ENCODE results near the gene SPIN1. TPM values are rescaled to one million over a fixed set of nuclear protein-coding genes. Genes with fewer than 3 reads are reported as not detected.
A peak's percentile ranks its signal among the peaks of the same experiment; 100 is the strongest.

Gene SPIN1
- total RNA-seq, 1 donor = 64.1 TPM

DNA sequence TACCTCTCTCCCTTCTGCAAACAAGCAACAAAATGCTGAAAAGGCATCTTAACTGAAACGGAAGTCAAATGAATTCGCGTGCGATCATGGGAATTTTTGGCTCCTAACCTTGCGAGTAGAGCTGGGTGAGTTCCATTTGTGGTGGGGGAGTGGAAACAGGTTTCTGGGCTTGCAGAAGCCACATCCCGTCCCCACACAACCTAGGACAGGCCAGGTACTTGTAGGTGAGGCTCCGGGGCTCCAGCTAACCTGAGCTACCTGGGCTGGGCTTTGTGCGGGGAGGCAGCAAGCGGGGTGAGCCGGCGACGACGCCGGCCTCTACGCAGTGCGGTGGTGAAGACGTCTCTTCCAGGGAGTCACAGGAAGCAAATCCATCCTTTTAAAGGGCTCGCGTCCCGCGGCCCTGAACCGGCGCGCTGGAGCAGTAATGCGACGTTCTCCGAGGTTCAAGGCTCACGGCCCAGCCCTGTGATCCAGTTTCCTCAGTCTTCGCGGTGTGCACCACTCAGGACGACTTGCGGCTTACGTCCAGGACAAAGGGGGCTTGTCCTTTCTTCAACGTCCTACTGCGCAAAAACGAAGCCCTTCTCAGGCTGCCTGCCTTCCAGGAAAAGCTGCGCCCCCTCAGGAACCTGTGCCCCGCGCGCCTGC lies 567 bp upstream of the SPIN1 start:
- DNase-seq (ENCODE audit: low read depth in 2 of 3, low spot score in 2 of 3) = peak in 2 of 3 donors; percentile 51 to 64

GRCh38 chr9:88388886-88389605 lies 802 bp downstream of the SPIN1 start:
- peak; percentile 19 to 76 (median 73) for DNase-seq (ENCODE audit: low read depth in 2 of 3, low spot score in 2 of 3)

DNA sequence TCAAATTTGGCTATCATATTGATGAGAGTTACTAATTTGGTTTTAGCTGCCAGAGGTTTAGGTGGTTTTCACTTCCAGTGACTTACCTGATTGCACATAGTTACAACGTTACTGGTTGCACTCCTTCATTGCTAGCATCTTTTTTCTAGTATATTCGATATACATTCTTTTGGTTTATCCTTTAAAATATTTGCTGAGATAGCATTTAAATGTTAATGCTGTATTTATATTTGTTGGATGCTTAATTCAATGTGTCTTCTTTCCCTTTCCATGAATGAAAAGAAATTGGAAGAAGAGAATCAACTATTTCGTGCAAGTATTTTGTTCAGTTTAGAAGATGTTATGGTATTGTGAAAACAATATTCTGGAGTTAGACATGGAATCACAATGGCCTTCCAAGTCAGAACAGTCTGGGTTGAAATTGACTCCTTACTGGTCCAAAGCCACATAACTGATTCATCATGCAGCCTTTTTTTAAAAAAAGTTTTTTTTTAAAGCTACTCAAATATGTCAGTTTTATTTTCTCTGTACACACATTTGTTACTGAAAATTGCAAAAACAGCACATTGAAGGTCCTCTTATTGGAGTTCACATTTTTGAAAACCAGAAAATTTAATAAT lies 2.2 kb downstream of the SPIN1 start:
- DNase-seq (ENCODE audit: low read depth in 2 of 3, low spot score in 2 of 3) = no peak

- peak in 1 of 3 donors; percentile 31 for DNase-seq (ENCODE audit: low read depth in 2 of 3, low spot score in 2 of 3)
Measured at GRCh38 chr9:88391236-88391635, 3.0 kb downstream of the SPIN1 start.

DNA sequence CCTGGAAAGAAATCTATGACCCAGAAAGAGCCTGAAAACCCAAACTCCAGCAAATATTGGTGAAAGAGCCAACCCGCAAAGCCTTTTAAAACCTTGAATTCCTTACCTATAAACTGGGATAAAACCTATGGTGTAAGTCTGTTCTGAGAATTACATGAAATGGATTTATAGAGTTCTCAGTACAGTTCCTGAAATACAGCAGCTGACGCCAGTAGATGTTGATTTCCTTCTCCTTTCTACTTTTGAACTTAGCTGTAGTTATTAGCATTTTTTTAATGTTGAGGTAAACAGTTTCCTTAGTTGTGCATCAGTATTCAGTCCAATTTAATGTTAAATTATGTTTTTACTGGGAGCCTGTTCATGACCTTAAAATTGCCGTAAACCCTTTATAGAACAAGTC lies 3.7 kb downstream of the SPIN1 start:
- DNase-seq (ENCODE audit: low read depth in 2 of 3, low spot score in 2 of 3) = peak in 2 of 3 donors; percentile 24 to 40

GRCh38 chr9:88392549-88392948 lies 4.3 kb downstream of the SPIN1 start:
- no peak for DNase-seq (ENCODE audit: low read depth in 2 of 3, low spot score in 2 of 3)

- no peak for DNase-seq (ENCODE audit: low read depth in 2 of 3, low spot score in 2 of 3)
Measured at GRCh38 chr9:88396836-88397577, 8.8 kb downstream of the SPIN1 start.

DNA sequence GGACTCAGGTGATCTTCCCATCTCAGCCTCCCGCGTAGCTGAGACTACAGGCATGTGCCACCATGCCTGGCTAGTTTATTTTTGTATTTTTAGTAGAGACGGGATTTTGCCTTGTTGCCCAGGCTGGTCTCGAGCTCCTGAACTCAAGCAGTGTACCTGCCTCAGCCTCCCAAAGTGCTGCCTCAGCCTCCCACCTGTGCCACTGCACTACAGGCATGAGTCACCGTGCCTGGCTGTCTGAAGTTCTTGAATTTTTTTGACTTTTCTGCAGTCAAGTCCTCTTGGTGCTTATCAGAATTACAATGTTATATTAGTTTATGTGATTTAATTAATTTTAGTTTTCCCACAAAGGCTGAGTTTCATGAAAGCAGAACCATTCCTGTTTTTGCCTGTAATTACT lies 9.8 kb downstream of the SPIN1 start:
- DNase-seq (ENCODE audit: low read depth in 2 of 3, low spot score in 2 of 3) = no peak

- no peak for DNase-seq (ENCODE audit: low read depth in 2 of 3, low spot score in 2 of 3)
Measured at GRCh38 chr9:88399966-88400365, 11.7 kb downstream of the SPIN1 start.

- no peak for DNase-seq (ENCODE audit: low read depth in 2 of 3, low spot score in 2 of 3)
Measured at GRCh38 chr9:88403340-88403739, 15.1 kb downstream of the SPIN1 start.

- no peak for DNase-seq (ENCODE audit: low read depth in 2 of 3, low spot score in 2 of 3)
Measured at GRCh38 chr9:88406051-88406450, 17.8 kb downstream of the SPIN1 start.

- DNase-seq (ENCODE audit: low read depth in 2 of 3, low spot score in 2 of 3) = no peak
Measured at GRCh38 chr9:88411471-88411870, 23.2 kb downstream of the SPIN1 start.

GRCh38 chr9:88414298-88414697 lies 26.1 kb downstream of the SPIN1 start:
- no peak for DNase-seq (ENCODE audit: low read depth in 2 of 3, low spot score in 2 of 3)

DNA sequence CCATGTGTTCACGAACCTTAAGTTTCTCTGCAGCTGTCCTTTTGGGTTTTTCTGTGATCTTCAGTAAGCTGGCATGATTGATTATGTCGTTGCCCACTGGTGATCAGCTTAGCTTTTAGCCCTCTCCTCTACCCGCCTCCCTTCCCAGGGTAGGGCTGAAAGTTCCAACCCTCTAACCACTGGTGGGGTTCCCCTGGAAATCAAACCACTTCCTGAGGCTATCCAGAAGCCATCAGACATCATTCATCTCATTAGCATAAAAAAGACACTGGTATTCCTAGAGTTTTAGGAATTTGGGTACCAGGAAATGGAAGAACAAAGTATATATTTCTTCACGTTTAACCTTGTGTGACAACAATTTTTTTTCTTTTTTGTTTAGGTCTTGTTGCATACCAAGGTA lies 29.8 kb downstream of the SPIN1 start:
- DNase-seq (ENCODE audit: low read depth in 2 of 3, low spot score in 2 of 3) = no peak

DNA sequence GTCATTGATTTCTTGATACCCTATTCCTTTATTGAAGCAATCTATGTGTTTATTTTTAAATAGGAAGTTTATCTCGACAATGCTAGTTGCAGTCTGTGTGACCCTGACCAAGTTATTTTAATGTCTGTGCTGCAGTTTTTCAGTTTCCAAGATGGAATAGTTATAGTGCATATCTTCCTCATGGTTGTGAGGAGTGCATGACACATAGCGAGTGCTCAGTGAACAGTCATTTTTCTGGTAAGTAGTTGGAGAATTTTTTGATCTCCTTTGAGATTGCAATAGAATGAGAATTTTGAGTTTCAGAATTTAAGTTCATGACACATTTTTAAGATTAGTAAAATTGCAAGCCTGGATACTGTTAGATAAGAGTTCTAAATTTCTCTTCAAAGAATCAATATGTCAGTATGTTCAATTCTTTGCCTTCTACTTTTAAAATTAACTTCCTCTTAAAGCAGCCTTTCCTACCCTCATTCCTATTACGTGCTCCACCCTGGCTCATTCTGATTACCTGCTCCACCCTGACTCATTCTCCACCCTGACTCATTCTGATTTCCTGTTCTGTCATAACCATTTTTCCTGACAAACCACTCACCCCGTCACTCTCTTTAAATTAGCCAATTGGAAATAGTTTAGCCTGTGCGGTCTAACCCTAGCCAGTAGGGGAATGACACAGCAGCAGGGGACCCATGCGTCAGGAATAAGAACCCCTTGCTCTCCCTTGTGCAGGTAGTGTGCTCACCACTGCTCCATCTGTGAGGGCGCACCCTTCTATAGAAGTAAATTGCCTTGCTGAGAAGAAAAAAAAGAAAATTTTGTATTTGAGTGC lies 30.7 kb downstream of the SPIN1 start:
- DNase-seq (ENCODE audit: low read depth in 2 of 3, low spot score in 2 of 3) = no peak

GRCh38 chr9:88420227-88420626 lies 32.0 kb downstream of the SPIN1 start:
- no peak for DNase-seq (ENCODE audit: low read depth in 2 of 3, low spot score in 2 of 3)

- DNase-seq (ENCODE audit: low read depth in 2 of 3, low spot score in 2 of 3) = no peak
Measured at GRCh38 chr9:88421348-88421747, 33.1 kb downstream of the SPIN1 start.

GRCh38 chr9:88425538-88425950 lies 37.3 kb downstream of the SPIN1 start:
- no peak for DNase-seq (ENCODE audit: low read depth in 2 of 3, low spot score in 2 of 3)

DNA sequence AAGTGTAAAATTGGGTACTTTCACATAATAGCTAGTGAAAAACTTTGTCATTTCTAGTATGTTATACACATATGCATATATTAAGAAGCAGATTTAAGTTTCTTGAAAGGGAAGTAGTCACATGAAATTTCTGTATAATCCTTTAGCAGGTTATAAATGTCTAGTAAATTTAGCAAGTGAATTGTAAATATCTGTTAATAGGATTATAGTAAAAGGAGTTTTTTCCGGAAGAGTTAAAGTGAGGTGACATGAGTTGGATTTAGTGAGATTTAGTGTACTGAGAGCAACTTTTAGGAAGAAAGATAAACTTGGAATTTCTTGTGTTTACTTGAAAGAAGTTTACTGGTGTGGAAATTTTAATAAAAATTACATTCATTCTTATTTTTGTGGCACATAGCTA lies 38.4 kb downstream of the SPIN1 start:
- DNase-seq (ENCODE audit: low read depth in 2 of 3, low spot score in 2 of 3) = no peak
